Psoas muscle (tissue), 8 donors: ENCODE data around the gene SAMD5. TPM values are rescaled to one million over a fixed set of nuclear protein-coding genes. Genes with fewer than 3 reads are reported as not detected.
"Not testable (repeated sequence)": the region's sequence is repeated elsewhere in the genome, so short reads cannot be mapped to it uniquely, and the experiment has no call there.

ENCODE experiments used
- ATAC-seq, 4 donors: fragments of 200-7000 bp; cut with Tn5 transposase; one replicate each; pipeline ENCODE4 v1.9.1; 2020; ENCODE audit warnings: moderate library complexity in 3 of 4, mild to moderate bottlenecking in 2 of 4
- DNase-seq, 2 donors: peaks; one replicate each; pipeline ENCODE4 v3.0.0-alpha.2; 2020
- H3K27ac ChIP-seq: fragments of 200-600 bp; one replicate; pipeline ENCODE4 v1.8.0; 2022
- H3K27me3 ChIP-seq, 3 donors: fragments of 200-600 bp in 1 of 3; one replicate each; pipeline versions ENCODE4 v1.6.1 to v1.8.0; 2013 to 2022; ENCODE audit warnings: low read length in 2 of 3, mild to moderate bottlenecking in 2 of 3, moderate library complexity in 1 of 3; ENCODE audit not compliant: insufficient read depth in 3 of 3
- H3K36me3 ChIP-seq, 2 donors: fragments of 200-600 bp in 1 of 2; one replicate each; pipeline versions ENCODE4 v1.6.1 to v1.8.0; 2013 to 2022; ENCODE audit warnings: low read depth in 1 of 2, mild to moderate bottlenecking in 1 of 2, moderate library complexity in 1 of 2; ENCODE audit not compliant: insufficient read depth in 1 of 2
- H3K4me1 ChIP-seq: fragments of 200-600 bp; one replicate; pipeline ENCODE4 v1.8.0; 2022
- H3K4me3 ChIP-seq: fragments of 200-600 bp; one replicate; pipeline ENCODE4 v1.8.0; 2022; ENCODE audit warnings: mild to moderate bottlenecking
- H3K9me3 ChIP-seq: fragments of 200-600 bp; one replicate; pipeline ENCODE4 v1.8.0; 2022
- WGBS, 3 donors: extraction: QIAGEN DNeasy Blood & Tissue Kit; methylation state at CpG; one replicate each; pipeline versions ENCODE4 v1.1.6 to v1.1.7; 2013; 5-methylcytosine and 5-hydroxymethylcytosine counted together
- intact Hi-C, 2 donors: fragments of 100-400 bp; cut with DNase I; formaldehyde crosslinking; loops; one replicate each; pipeline versions ENCODE4 v1.11.0 to v1.14.2; 2022
- polyA plus RNA-seq, 3 donors: library from polyadenylated mRNA; stranded (reverse); fragments of 200-250 nt; gene quantifications; one replicate each; pipeline ENCODE4 v1.2.3, GENCODE V29; 2013
- total RNA-seq, 4 donors: library from RNA; stranded (reverse); fragmentation: NEBNext Ultra II Directional in 2 of 4; extraction: Animal tissue kit (Norgen Biotek cat#: 25700) in 2 of 4; gene quantifications; one replicate each; pipeline versions ENCODE4 v1.2.1 to v1.2.4, GENCODE V29; 2021 to 2023
- TF ChIP-seq, protein P1 (sequence below): fragments of 200-600 bp; IDR thresholded peaks from one replicate; pipeline ENCODE4 v1.8.0; 2022; ENCODE audit warnings: antibody characterized with exemption
- donor health status: healthy with polysubstance abuse.
- donor health status: DM: no; HTN: no; CAD: no; lungs with moderate emphysema.
- donor health status: Bipolar disorder and iron deficiency.
- donor health status: healthy.
- donor health status: DM: yes; HTN: yes; CAD: no.
- donor health status: DM: no; HTN: no; CAD: no.
- donor health status: DM: no; HTN: no; CAD: no.
- donor health status: DM: yes; HTN: yes; CAD: no.

SAMD5 gene
- total and polyA plus RNA-seq, 7 donors: 0.03 to 0.30 (median 0.08) TPM

DNA sequence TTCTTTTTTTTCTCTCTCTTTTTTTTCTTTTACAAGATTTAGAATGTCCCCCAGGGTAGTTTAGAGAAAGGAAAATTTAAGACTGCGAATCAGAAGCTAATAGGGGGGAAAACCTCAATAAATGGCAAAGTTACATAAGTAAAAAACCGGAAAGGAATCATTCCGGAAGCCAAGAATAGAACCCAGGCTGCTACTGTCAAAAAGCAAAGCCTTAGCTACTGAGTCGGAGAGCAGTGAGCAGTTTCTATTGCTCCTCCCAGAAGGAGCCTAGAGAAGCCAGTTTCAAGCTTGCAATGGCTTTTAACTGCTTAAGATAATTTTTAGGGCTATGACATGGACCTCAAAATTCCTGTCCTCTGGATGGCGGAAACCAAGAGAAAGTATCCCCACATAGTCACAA, 31.6 kb downstream of the SAMD5 start:
- intact Hi-C loops: no loop called here
- 75 to 83% (median 75%) methylated on average over 5 of the region's 5 CpGs for WGBS, 3 donors
- TF ChIP-seq, protein P1, sequence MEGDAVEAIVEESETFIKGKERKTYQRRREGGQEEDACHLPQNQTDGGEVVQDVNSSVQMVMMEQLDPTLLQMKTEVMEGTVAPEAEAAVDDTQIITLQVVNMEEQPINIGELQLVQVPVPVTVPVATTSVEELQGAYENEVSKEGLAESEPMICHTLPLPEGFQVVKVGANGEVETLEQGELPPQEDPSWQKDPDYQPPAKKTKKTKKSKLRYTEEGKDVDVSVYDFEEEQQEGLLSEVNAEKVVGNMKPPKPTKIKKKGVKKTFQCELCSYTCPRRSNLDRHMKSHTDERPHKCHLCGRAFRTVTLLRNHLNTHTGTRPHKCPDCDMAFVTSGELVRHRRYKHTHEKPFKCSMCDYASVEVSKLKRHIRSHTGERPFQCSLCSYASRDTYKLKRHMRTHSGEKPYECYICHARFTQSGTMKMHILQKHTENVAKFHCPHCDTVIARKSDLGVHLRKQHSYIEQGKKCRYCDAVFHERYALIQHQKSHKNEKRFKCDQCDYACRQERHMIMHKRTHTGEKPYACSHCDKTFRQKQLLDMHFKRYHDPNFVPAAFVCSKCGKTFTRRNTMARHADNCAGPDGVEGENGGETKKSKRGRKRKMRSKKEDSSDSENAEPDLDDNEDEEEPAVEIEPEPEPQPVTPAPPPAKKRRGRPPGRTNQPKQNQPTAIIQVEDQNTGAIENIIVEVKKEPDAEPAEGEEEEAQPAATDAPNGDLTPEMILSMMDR: no peak

DNA sequence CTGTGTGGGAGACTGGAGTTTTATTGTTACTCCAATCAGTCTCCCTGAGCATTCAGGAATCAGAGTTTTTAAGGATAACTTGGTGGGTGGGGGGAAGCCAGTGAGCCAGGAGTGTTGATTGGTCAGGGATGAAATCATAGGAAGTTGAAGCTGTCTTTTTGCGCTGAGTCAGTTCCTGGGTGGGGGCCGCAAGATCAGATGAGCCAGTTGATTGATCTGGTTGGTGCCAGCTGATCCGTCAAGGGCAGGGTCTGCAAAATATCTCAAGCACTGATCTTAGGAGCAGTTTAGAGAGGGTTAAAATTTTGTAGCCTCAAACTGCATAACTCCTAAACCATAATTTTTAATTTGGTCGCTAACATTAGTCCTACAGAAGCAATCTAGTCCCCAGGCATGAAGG, 33.9 kb downstream of the SAMD5 start:
- ATAC-seq, H3K4me3 ChIP-seq, intact Hi-C loops, DNase-seq, H3K27me3 ChIP-seq, H3K4me1 ChIP-seq, H3K27ac ChIP-seq, H3K36me3 ChIP-seq, H3K9me3 ChIP-seq: not testable (repeated sequence)
- 90 to 94% (median 91%) methylated on average over 4 of the region's 4 CpGs for WGBS, 3 donors

More for the DNA sequence above, 31.6 kb downstream of the SAMD5 start:
- Histone ChIP-seq H3K27me3 (no peaks in the 10 kb centered on the region), H3K27ac (no peak overlapping the region), H3K36me3 (no peaks in the 10 kb centered on the region), H3K4me3 (no peak overlapping the region), H3K9me3 (no peaks in the 10 kb centered on the region), H3K4me1 (no peaks in the 10 kb centered on the region)
- no peak for DNase-seq
- ATAC-seq: no peak

DNA sequence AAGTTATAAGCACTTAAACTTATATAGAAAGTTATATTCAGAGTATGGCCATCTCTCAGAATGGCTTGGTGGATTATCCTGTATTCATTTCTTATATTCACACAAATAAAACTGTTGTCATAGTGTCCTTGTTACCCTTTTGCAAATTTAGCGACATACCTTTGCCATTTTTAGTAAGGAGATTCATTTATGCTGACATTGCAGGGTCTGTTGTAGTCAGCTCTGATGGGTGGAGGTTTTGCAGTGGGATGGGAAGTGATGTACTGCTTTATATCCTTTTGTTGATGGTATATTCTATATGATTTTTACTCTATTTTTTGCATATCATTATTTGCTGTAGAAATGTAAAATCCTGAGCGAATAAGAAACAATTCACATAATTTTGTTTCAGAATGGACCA, 35.9 kb downstream of the SAMD5 start:
- TF ChIP-seq, protein P1: no peak
- H3K9me3 ChIP-seq: no peaks in the 10 kb centered on the region
- no peak overlapping the region for H3K27ac ChIP-seq
- no peaks in the 10 kb centered on the region for H3K36me3 ChIP-seq
- H3K27me3 ChIP-seq: no peaks in the 10 kb centered on the region
- no peak for DNase-seq
- intact Hi-C loops: no loop called here
- ATAC-seq: no peak
- WGBS, 3 donors: 88 to 92% (median 91%) methylated on average over 2 of the region's 2 CpGs
- H3K4me3 ChIP-seq: no peak overlapping the region
- no peaks in the 10 kb centered on the region for H3K4me1 ChIP-seq

DNA sequence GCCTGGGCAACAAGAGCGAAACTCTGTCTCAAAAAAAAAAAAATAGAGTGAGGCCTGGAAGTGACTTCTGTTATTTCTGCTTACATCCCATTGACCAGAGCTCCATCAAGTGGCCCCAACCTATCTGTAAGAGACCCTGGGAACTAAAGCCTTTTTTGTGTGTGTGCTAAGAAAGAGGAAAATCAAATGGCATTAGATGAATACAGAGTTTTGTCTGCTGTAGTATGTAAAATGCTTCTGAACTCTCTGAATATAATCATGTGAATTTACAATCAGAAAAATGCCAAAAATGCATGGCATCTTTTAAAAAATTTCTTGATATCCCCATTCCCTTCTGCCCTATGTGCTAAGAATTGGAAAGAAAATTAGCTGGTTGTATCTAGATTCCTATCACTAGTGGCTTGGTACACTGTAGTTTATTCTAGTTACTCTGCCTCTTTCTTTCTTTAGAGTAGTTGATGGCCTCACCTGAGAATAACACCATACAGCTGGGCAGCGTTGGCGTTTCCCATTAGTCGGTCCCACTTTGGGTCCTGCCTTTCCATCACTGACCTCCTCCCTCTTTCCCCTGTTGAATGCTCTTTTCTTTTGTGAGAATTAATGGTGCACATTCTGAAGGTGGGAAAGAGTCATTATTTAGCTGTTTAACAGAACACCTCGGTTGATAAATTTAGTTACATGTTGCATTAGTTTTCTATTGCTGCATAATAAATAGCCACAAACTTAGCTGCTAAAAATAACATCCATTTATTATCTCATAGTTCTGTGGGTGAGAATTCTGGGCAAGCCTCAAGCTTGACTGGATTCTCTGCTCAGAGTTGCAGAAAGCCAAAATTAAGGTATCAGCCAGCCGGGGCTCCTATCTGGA, 38.2 kb downstream of the SAMD5 start:
- intact Hi-C loops: no loop called here
- Histone ChIP-seq H3K9me3 (no peaks in the 10 kb centered on the region), H3K36me3 (no peaks in the 10 kb centered on the region), H3K4me1 (no peaks in the 10 kb centered on the region), H3K27me3 (no peaks in the 10 kb centered on the region), H3K27ac (no peak overlapping the region), H3K4me3 (no peak overlapping the region)
- DNase-seq: no peak
- ATAC-seq: no peak
- 52 to 85% (median 73%) methylated on average over 5 to 6 of the region's 6 CpGs for WGBS, 3 donors
- TF ChIP-seq, protein P1: no peak

DNA sequence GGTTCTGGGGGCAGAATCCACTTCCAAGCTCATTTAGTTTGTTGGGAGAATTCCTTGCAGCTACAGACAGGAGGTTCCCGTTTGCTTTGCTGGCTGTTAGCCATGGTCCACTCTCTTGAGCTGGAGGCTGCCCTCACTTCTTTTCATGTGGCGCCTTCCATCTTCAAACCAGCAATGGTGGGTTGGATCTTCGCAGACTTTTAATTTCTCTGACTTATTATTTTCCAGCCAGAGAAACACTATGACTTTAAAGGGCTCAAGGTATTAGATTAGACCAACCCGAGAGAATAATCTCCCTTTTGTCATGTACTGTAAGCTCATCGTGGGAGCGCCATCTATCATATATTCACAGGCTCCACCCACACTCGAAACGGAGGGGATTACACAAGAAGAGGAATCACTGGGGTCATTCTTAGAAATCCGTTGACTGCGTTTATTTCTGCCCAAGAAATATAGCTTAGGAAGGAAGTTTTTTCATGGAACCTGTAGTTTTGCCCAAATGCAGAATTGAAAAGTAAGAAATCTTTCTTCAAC, 38.9 kb downstream of the SAMD5 start:
- no peak overlapping the region for H3K4me3 ChIP-seq
- 61 to 77% (median 65%) methylated on average over 10 of the region's 10 CpGs for WGBS, 3 donors
- no peaks in the 10 kb centered on the region for H3K4me1 ChIP-seq
- intact Hi-C loops: no loop called here
- no peak for ATAC-seq
- H3K36me3 ChIP-seq: no peaks in the 10 kb centered on the region
- TF ChIP-seq, protein P1: no peak
- H3K9me3 ChIP-seq: no peaks in the 10 kb centered on the region
- H3K27ac ChIP-seq: no peak overlapping the region
- H3K27me3 ChIP-seq: no peaks in the 10 kb centered on the region
- DNase-seq: no peak
